T-helper 1 cell treated with Interleukin-12 subunit alpha and Interleukin-12 subunit beta and Interleukin-4 antibody, amounts not matched to agents 30 μg/mL and 1 μg/mL, for 36 hours (primary cell): ENCODE results near the gene PIGX.
"Not testable (repeated sequence)": the region's sequence is repeated elsewhere in the genome, so short reads cannot be mapped to it uniquely, and the experiment has no call there.

Experiments used
- H3K27ac Mint-ChIP-seq: one replicate; pipeline ENCODE4 v1.8.0; 2021; ENCODE audit warnings: mild to moderate bottlenecking, mixed read lengths
- H3K27me3 Mint-ChIP-seq: one replicate; pipeline ENCODE4 v1.8.0; 2021; ENCODE audit warnings: low read depth, mixed read lengths
- H3K36me3 Mint-ChIP-seq: one replicate; pipeline ENCODE4 v1.8.0; 2021; ENCODE audit warnings: low read depth, mixed read lengths
- H3K4me1 Mint-ChIP-seq: one replicate; pipeline ENCODE4 v1.8.0; 2021; ENCODE audit warnings: low read depth, mixed read lengths
- H3K4me3 Mint-ChIP-seq: one replicate; pipeline ENCODE4 v1.8.0; 2021; ENCODE audit warnings: mild to moderate bottlenecking, moderate library complexity, mixed read lengths
- H3K9me3 Mint-ChIP-seq: one replicate; pipeline ENCODE4 v1.8.0; 2021; ENCODE audit warnings: mixed read lengths

Gene PIGX

GRCh38 chr3:196726788-196727675, 14.9 kb downstream of the PIGX start:
- peaks cover 31% of the 10 kb centered on the region for H3K4me1 Mint-ChIP-seq
- H3K27me3 Mint-ChIP-seq, result no peaks in the 10 kb centered on the region
- peak overlapping the region; percentile 50 for H3K27ac Mint-ChIP-seq
- H3K4me3 Mint-ChIP-seq, result no peak overlapping the region
- H3K9me3 Mint-ChIP-seq, result no peaks in the 10 kb centered on the region
- peaks cover 38% of the 10 kb centered on the region for H3K36me3 Mint-ChIP-seq

DNA sequence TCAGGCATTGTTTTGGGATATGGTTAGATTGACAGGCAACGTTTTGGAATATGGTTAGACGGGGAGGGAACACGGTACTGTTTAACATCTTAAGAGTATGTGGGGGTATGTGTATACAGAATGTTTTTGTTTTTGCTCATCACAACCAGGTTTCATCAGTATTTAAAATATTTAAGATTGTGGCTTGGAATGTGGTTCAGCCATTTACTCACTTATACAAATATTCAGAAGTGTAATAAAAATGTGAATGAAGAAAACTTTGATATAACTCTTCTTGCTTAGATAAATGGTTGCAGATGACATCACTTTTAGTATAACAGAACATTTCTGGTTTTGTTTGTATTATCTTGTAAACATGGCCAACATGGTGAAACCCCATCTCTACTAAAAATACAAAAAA, 23.6 kb downstream of the PIGX start:
- Mint-ChIP-seq H3K9me3 (peaks cover 4% of the 10 kb centered on the region), H3K27ac (no peak overlapping the region), H3K4me1 (peaks cover 8% of the 10 kb centered on the region), H3K4me3 (no peak overlapping the region), H3K27me3 (no peaks in the 10 kb centered on the region), H3K36me3 (peaks cover 28% of the 10 kb centered on the region)

GRCh38 chr3:196736670-196737374, 24.6 kb downstream of the PIGX start:
- Mint-ChIP-seq H3K36me3 (peaks cover 25% of the 10 kb centered on the region), H3K4me1 (peaks cover 16% of the 10 kb centered on the region), H3K4me3 (no peak overlapping the region), H3K27me3 (no peaks in the 10 kb centered on the region), H3K27ac (no peak overlapping the region), H3K9me3 (peaks cover 4% of the 10 kb centered on the region)

- Mint-ChIP-seq H3K4me3 (no peak overlapping the region), H3K9me3 (peaks cover 4% of the 10 kb centered on the region), H3K36me3 (peaks cover 23% of the 10 kb centered on the region), H3K27ac (no peak overlapping the region), H3K4me1 (peaks cover 16% of the 10 kb centered on the region), H3K27me3 (no peaks in the 10 kb centered on the region)
These were observed 25.5 kb downstream of the PIGX start for GRCh38 chr3:196737655-196738054.

DNA sequence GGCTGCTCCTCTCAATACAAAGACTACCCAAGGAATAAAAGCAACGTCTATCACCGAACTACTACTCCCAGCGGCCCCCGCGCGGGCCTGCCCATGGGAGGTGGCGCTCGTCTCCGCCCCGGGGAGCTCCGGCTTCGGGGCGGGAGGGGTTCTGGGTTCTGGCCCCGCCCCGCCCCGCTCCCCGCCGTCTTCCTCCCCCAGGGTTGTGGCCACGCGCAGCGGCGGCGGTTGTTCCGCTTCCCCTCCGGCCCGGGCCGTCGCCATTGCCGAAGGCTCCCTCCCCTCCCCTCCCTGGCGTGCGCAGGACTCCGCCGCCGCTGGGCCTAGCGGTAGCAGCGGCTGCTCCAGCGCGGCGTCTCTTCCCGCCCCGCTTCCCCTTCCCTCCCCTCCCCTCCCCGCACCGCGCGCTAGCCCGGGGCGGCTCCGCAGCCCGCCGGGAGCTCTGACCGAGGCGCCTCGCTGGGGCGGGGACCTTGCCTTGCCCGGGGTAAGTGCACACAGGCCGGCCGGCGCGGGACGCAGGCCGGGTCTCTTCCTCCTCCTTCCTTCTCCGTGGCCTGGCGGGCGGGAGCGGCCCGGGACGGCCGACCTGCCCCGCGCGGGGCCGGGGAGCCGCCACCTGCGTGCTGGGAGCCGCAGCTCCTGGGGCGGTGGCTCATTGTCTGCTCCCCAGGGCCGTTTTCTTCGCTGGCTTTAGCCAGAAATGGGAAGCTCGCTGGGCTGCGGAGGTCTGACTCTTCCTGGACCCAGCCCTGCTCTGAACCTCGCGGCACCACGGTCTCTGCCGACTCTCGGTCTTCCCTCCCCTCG, 27.7 kb downstream of the PIGX start, which contains the start of gene PAK2:
Gene PAK2 (plus strand): TSS at position 187 of the 810 bp plus-strand sequence. CDS start 42,790 bp downstream, outside the sequence.
- peaks cover 14% of the 10 kb centered on the region for H3K36me3 Mint-ChIP-seq
- H3K4me3 Mint-ChIP-seq, result peak within 1 kb of the TSS; percentile 100

DNA sequence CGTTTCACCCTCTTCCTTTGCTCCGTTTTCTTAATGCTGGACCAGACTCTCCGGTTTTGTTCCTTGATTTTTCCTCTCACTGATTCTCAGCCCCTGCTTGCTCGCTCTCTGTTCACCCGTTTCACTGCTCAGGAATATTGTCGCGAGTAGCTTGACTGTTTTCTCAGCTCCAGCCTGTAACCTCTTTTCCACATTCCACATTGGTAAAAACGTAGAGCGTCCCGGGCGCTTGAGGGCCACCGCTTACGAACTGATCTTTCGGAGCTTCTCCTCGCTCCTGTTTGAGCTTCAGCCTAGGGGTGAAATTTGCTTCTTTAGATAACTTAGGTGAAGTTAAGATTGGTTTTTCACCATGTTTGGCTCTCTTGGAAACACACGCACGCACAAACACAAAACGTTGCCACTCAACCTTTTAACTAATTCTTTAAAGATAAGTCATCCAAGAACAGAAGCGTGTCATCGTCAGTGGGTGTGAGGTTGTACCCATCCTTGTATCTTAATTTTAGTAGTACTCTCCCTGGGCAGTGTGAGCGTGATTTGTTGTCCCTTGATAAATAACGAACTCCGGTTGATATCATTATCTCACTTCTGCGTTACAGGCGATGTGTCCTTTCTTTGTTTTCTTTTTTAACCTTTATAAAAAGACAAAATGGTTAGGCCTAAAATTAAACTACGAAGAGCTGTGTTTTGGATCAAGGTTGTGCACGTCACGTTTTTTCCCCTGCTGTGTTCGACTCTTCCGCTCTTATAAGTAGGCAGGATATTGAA, 28.5 kb downstream of the PIGX start:
- Mint-ChIP-seq H3K27me3 (no peaks in the 10 kb centered on the region), H3K4me1 (peaks cover 22% of the 10 kb centered on the region), H3K4me3 (peak overlapping the region; percentile 100), H3K9me3 (peaks cover 4% of the 10 kb centered on the region), H3K27ac (peak overlapping the region; percentile 99), H3K36me3 (peaks cover 10% of the 10 kb centered on the region)

More for the DNA sequence above, 27.7 kb downstream of the PIGX start, which contains the start of gene PAK2:
- H3K27ac Mint-ChIP-seq, result peak within 1 kb of the TSS; percentile 99
- peaks cover 23% of the 10 kb centered on the region for H3K4me1 Mint-ChIP-seq
- H3K27me3 Mint-ChIP-seq, result no peaks in the 10 kb centered on the region
- peaks cover 4% of the 10 kb centered on the region for H3K9me3 Mint-ChIP-seq

- H3K36me3 Mint-ChIP-seq, result peaks cover 16% of the 10 kb centered on the region
- peaks cover 22% of the 10 kb centered on the region for H3K4me1 Mint-ChIP-seq
These were observed 29.2 kb downstream of the PIGX start for GRCh38 chr3:196741249-196741889.

GRCh38 chr3:196743569-196743968, 31.4 kb downstream of the PIGX start:
- Mint-ChIP-seq H3K36me3 (peaks cover 26% of the 10 kb centered on the region), H3K4me1 (peaks cover 26% of the 10 kb centered on the region)
- not testable (repeated sequence) for H3K4me3 Mint-ChIP-seq, H3K9me3 Mint-ChIP-seq, H3K27me3 Mint-ChIP-seq, H3K27ac Mint-ChIP-seq

More at GRCh38 chr3:196741249-196741889, 29.2 kb downstream of the PIGX start:
- H3K9me3 Mint-ChIP-seq, result peaks cover 4% of the 10 kb centered on the region
- H3K4me3 Mint-ChIP-seq, result peak overlapping the region; percentile 100
- H3K27ac Mint-ChIP-seq, result peak overlapping the region; percentile 99
- H3K27me3 Mint-ChIP-seq, result no peaks in the 10 kb centered on the region

GRCh38 chr3:196749125-196749524, 36.9 kb downstream of the PIGX start:
- Mint-ChIP-seq H3K27ac (no peak overlapping the region), H3K27me3 (no peaks in the 10 kb centered on the region)

GRCh38 chr3:196753201-196753600, 41.0 kb downstream of the PIGX start:
- Mint-ChIP-seq H3K4me3 (no peak overlapping the region), H3K27ac (no peak overlapping the region), H3K36me3 (peaks cover 57% of the 10 kb centered on the region), H3K27me3 (no peaks in the 10 kb centered on the region), H3K4me1 (peaks cover 36% of the 10 kb centered on the region), H3K9me3 (peaks cover 20% of the 10 kb centered on the region)

More at GRCh38 chr3:196749125-196749524, 36.9 kb downstream of the PIGX start:
- Mint-ChIP-seq H3K4me1 (peaks cover 21% of the 10 kb centered on the region), H3K9me3 (peaks cover 8% of the 10 kb centered on the region), H3K36me3 (peaks cover 47% of the 10 kb centered on the region), H3K4me3 (no peak overlapping the region)

DNA sequence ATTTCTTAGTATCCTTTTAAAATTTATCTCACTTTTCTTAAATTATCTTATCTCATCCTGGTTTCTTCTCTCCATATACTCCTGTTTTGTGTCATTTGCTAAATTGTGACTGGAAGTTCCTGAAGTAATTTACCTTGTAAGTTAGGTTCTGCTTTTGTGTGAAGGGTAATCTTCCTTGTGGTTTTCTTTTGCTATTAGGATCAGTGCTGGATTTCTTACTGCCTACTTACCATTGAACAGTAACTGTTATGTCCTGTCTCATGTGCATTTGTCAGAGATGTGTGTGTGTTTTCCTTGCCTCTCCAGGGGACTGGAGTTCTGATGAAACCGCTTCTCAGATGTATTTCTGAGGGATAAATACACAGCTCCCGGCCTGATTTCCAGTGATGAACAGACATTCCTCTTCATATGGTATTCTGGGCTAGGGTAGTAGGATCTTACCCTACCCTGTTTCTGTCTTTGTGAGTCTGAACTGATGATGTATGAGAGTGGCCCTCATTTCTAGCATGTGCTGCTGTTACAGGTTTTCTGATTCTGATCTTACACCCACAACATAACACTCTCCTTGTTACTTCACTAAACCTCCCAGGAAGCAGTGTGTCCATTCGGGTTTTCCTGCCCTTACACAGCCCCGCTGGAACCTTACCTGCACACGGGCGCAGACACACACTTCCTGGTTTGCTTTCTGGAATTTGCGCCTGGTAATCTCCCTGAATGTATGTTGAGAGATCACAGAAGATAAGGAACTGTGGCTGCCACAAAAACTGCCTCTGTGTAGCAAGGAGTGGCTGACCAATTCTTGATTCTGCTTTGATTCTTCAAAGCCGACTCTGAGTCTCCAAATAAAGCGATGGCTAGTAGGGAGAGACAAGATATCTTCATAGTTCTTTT, 42.2 kb downstream of the PIGX start:
- H3K27me3 Mint-ChIP-seq, result no peaks in the 10 kb centered on the region
- peak overlapping the region; percentile 24 for H3K27ac Mint-ChIP-seq
- peaks cover 20% of the 10 kb centered on the region for H3K9me3 Mint-ChIP-seq
- H3K36me3 Mint-ChIP-seq, result peaks cover 48% of the 10 kb centered on the region
- H3K4me1 Mint-ChIP-seq, result peaks cover 36% of the 10 kb centered on the region
- no peak overlapping the region for H3K4me3 Mint-ChIP-seq

DNA sequence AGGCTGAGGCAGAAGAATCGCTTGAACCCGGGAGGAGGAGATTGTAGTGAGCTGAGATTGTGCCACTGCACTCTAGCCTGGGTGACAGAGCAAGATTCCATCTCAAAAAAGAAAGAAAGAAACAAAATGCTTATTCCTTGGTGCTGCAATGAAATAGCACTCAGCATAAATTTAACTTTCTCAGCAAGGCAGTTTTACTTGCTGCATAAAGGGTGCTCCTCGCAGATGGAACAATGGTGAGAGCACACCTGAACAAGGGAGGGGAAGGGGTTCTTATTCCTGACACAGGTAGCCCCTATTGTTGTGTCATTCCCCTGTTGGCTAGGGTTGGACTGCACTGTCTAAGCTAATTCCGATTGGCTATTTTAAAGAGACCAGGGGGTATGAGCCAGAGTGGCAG, 44.6 kb downstream of the PIGX start:
- Mint-ChIP-seq H3K36me3 (peaks cover 40% of the 10 kb centered on the region), H3K27ac (no peak overlapping the region), H3K27me3 (no peaks in the 10 kb centered on the region), H3K4me3 (no peak overlapping the region), H3K9me3 (peaks cover 20% of the 10 kb centered on the region), H3K4me1 (peaks cover 32% of the 10 kb centered on the region)
